K562 (cell line): ENCODE results near the gene GJA10. TPM values are rescaled to one million over a fixed set of nuclear protein-coding genes. Genes with fewer than 3 reads are reported as not detected.

Experiments
- BRCA1 ChIP-seq, 2 experiments: fragments of 450-650 bp in 1 of 2; sonication (generic) in 1 of 2; formaldehyde crosslinking in 1 of 2; IDR thresholded peaks; 2 replicates each; pipeline versions ENCODE4 v1.5.0 to v1.6.1; 2017 to 2020; ENCODE audit warnings: mild to moderate bottlenecking in 1 of 2, missing genetic modification reagents in 1 of 2
- CTBP1 ChIP-seq: fragments of 450-650 bp; IDR thresholded peaks from 2 replicates; pipeline ENCODE4 v1.6.1; 2016; ENCODE audit warnings: borderline replicate concordance
- FOXA1 ChIP-seq: fragments of 450-650 bp; IDR thresholded peaks from 2 replicates; pipeline ENCODE4 v1.6.1; 2016; ENCODE audit warnings: mild to moderate bottlenecking, borderline replicate concordance
- NCOA6 ChIP-seq: fragments of 450-650 bp; IDR thresholded peaks from 2 replicates; pipeline ENCODE4 v1.6.1; 2017; ENCODE audit warnings: mild to moderate bottlenecking
- NUFIP1 ChIP-seq: fragments of 450-650 bp; IDR thresholded peaks from 2 replicates; pipeline ENCODE4 v1.6.1; 2018; ENCODE audit not compliant: partially characterized antibody
- PBX2 ChIP-seq, 2 experiments: IDR thresholded peaks in 1 of 2; conservative IDR thresholded peaks in 1 of 2; 2 replicates each; pipeline ENCODE4 v1.6.1; 2016; ENCODE audit warnings: low read depth in 2 of 2, mild to moderate bottlenecking in 1 of 2, missing compliant biosample characterization in 1 of 2, missing genetic modification characterization in 1 of 2, moderate library complexity in 1 of 2
- POLR2H ChIP-seq: IDR thresholded peaks from 2 replicates; pipeline ENCODE4 v1.6.1; 2016; ENCODE audit warnings: missing genetic modification characterization, low read depth, mild to moderate bottlenecking, control low read depth, missing compliant biosample characterization, moderate library complexity
- PRMT5 ChIP-seq: sonication (generic); formaldehyde crosslinking; IDR thresholded peaks from 2 replicates; pipeline ENCODE4 v1.5.0; 2020; ENCODE audit warnings: missing genetic modification reagents
- SFPQ ChIP-seq: fragments of 200-400 bp; formaldehyde crosslinking; IDR thresholded peaks from 2 replicates; pipeline ENCODE4 v1.6.1; 2017; ENCODE audit warnings: mild to moderate bottlenecking, low read depth, low read length, moderate library complexity
- SMAD3 ChIP-seq: fragments of 450-650 bp; formaldehyde crosslinking; conservative IDR thresholded peaks from 2 replicates; pipeline ENCODE4 v1.4.0; 2020; ENCODE audit warnings: mild to moderate bottlenecking
- SMARCC2 ChIP-seq: fragments of 450-650 bp; IDR thresholded peaks from 2 replicates; pipeline ENCODE4 v1.6.1; 2017; ENCODE audit warnings: antibody characterized with exemption, moderate library complexity, mild to moderate bottlenecking, low read depth
- ZBTB40 ChIP-seq, 2 experiments: fragments of 450-650 bp in 1 of 2; sonication (generic) in 1 of 2; formaldehyde crosslinking in 1 of 2; IDR thresholded peaks; 2 replicates each; pipeline versions ENCODE4 v1.7.1 to v1.9.0; 2016 to 2022; ENCODE audit warnings: inconsistent platforms in 1 of 2, mild to moderate bottlenecking in 1 of 2, missing genetic modification reagents in 1 of 2
- ZNF184 ChIP-seq: sonication (generic); formaldehyde crosslinking; IDR thresholded peaks from 2 replicates; pipeline ENCODE4 v1.5.0; 2020; ENCODE audit warnings: missing genetic modification reagents
- ZSCAN29 ChIP-seq: fragments of 450-650 bp; IDR thresholded peaks from 2 replicates; pipeline ENCODE4 v1.6.1; 2017
- polyA plus RNA-seq, 8 experiments: library from polyadenylated mRNA; depleted of rRNA in 4 of 8; stranded (reverse) in 5 of 8; unstranded in 3 of 8; fragments of >200 nt; fragmentation: Nextera tagmentation in 2 of 8; fragmentation: Illumina TruSeq in 1 of 8; extraction: Ambion mirVana in 2 of 8; extraction: Trizol in 1 of 8; gene quantifications; 2 replicates each; pipeline versions ENCODE4 v1.2.1 to v1.2.3, GENCODE V29; 2011 to 2014; ENCODE audit warnings: inconsistent platforms in 1 of 8, missing spikeins in 1 of 8
- total RNA-seq, 7 experiments: library from RNA; depleted of rRNA in 6 of 7; stranded (reverse); fragments of >200 nt in 6 of 7; fragmentation: Illumina TruSeq in 2 of 7; extraction: Trizol in 2 of 7; gene quantifications; 2 replicates each; pipeline versions ENCODE4 v1.2.1 to v1.2.3, GENCODE V29; 2011 to 2021; ENCODE audit warnings: low replicate concordance in 1 of 7

GJA10 gene
- total and polyA plus RNA-seq, 9 of the 15 experiments (the other 6 are each of a cell fraction or from before 2014, with no cell fraction given): not detected

GRCh38 chr6:89895276-89895874 is 1.1 kb downstream of the GJA10 start (continued):
- TF ChIP-seq PBX2 (CRISPR knock-in tag; IDR thresholded peaks at IDR 0.05; ENCODE audit: low read depth) (no peak), PBX2 (tag; conservative IDR thresholded peaks at IDR 0.05; ENCODE audit: low read depth) (no peak), BRCA1 (IDR thresholded peaks at IDR 0.05) (no peak), BRCA1 (CRISPR knock-in tag; IDR thresholded peaks at IDR 0.05) (no peak), ZBTB40 (IDR thresholded peaks at IDR 0.05) (peak; percentile 69), ZBTB40 (CRISPR knock-in tag; IDR thresholded peaks at IDR 0.05) (no peak), POLR2H (tag) (no peak), CTBP1 (no peak), PRMT5 (CRISPR knock-in tag) (0 out of 2 replicates have a peak, but pooled peaks have one; percentile 20), NCOA6 (peak; percentile 74), ZSCAN29 (no peak), SMARCC2 (no peak), SMAD3 (no peak), NUFIP1 (no peak), FOXA1 (no peak), ZNF184 (no peak), SFPQ (no peak)
